Neural cell (in vitro differentiated cells): ENCODE data around the gene SCGN.

ENCODE experiments used
- CTCF ChIP-seq: fragments of 450-650 bp; IDR thresholded peaks from 2 replicates; pipeline ENCODE4 v1.5.1; 2014; ENCODE audit warnings: antibody characterized with exemption, mild to moderate bottlenecking, moderate library complexity; ENCODE audit not compliant: poor library complexity, severe bottlenecking
- EP300 ChIP-seq: fragments of 450-650 bp; conservative IDR thresholded peaks from 2 replicates; pipeline ENCODE4 v1.6.1; 2014; ENCODE audit warnings: antibody characterized with exemption, mild to moderate bottlenecking, moderate library complexity; ENCODE audit not compliant: poor library complexity, severe bottlenecking
- EZH2 ChIP-seq: fragments of 200-600, 300-800 bp; shearing (Covaris generic), sonication (generic); IDR thresholded peaks from 2 replicates; pipeline ENCODE4 v1.6.1; 2014; ENCODE audit warnings: antibody characterized with exemption, low read length, borderline replicate concordance, mild to moderate bottlenecking; ENCODE audit not compliant: insufficient read depth, poor library complexity, severe bottlenecking
- MXI1 ChIP-seq: fragments of 450-650 bp; conservative IDR thresholded peaks from 2 replicates; pipeline ENCODE4 v1.6.1; 2014; ENCODE audit warnings: antibody characterized with exemption, mild to moderate bottlenecking; ENCODE audit not compliant: poor library complexity, severe bottlenecking
- POLR2AphosphoS5 ChIP-seq: IDR thresholded peaks from 2 replicates; pipeline ENCODE4 v1.6.1; 2012
- RAD21 ChIP-seq: fragments of 450-650 bp; conservative IDR thresholded peaks from 2 replicates; pipeline ENCODE4 v1.6.1; 2014; ENCODE audit warnings: antibody characterized with exemption, mild to moderate bottlenecking, moderate library complexity
- SMC3 ChIP-seq: fragments of 450-650 bp; conservative IDR thresholded peaks from 2 replicates; pipeline ENCODE4 v1.6.1; 2014; ENCODE audit warnings: antibody characterized with exemption, mild to moderate bottlenecking, moderate library complexity; ENCODE audit not compliant: poor library complexity
- TAF1 ChIP-seq: IDR thresholded peaks from 2 replicates; pipeline ENCODE4 v1.6.1; 2012; ENCODE audit warnings: low read depth
- TF ChIP-seq, protein P1 (sequence below): IDR thresholded peaks from 2 replicates; pipeline ENCODE4 v1.6.1; 2012; ENCODE audit warnings: borderline replicate concordance

DNA sequence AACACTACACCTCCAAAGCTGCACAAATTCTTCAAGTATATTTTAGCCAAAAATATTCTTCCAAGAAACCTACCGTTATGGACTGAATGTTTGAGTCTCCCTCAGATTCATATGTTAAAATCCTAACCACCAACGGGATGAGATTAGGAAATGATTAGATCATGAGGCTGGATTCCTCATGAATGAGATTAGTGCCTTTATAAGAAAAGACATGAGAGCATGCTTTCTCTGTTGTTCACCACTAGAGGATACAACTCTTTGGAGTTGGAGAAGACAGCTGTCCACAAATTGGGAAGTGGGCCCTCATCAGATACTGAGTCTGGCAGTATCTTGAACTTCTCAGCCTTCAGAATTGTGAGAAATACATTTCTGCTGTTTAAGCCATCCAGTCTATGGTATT lies 95.5 kb downstream of the SCGN start:
- TF ChIP-seq EP300 (no peak), CTCF (no peak), RAD21 (no peak), TAF1 (no peak), EZH2 (no peak), POLR2AphosphoS5 (no peak), MXI1 (no peak), SMC3 (no peak)
- TF ChIP-seq, protein P1, sequence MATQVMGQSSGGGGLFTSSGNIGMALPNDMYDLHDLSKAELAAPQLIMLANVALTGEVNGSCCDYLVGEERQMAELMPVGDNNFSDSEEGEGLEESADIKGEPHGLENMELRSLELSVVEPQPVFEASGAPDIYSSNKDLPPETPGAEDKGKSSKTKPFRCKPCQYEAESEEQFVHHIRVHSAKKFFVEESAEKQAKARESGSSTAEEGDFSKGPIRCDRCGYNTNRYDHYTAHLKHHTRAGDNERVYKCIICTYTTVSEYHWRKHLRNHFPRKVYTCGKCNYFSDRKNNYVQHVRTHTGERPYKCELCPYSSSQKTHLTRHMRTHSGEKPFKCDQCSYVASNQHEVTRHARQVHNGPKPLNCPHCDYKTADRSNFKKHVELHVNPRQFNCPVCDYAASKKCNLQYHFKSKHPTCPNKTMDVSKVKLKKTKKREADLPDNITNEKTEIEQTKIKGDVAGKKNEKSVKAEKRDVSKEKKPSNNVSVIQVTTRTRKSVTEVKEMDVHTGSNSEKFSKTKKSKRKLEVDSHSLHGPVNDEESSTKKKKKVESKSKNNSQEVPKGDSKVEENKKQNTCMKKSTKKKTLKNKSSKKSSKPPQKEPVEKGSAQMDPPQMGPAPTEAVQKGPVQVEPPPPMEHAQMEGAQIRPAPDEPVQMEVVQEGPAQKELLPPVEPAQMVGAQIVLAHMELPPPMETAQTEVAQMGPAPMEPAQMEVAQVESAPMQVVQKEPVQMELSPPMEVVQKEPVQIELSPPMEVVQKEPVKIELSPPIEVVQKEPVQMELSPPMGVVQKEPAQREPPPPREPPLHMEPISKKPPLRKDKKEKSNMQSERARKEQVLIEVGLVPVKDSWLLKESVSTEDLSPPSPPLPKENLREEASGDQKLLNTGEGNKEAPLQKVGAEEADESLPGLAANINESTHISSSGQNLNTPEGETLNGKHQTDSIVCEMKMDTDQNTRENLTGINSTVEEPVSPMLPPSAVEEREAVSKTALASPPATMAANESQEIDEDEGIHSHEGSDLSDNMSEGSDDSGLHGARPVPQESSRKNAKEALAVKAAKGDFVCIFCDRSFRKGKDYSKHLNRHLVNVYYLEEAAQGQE, result no peak
